Bronchial epithelial cell (primary cell): Measurements from ENCODE around the gene PLCB1. TPM values are rescaled to one million over a fixed set of nuclear protein-coding genes. Genes with fewer than 3 reads are reported as not detected.
"Not testable (repeated sequence)": the region's sequence is repeated elsewhere in the genome, so short reads cannot be mapped to it uniquely, and the experiment has no call there.

Experiments used
- DNase-seq: peaks from one replicate; pipeline ENCODE4 v3.0.0-alpha.2; 2010; ENCODE audit warnings: low read depth
- FAIRE-seq: peaks from 2 replicates; lab custom pipeline; 2011; peaks lifted over from hg19 to GRCh38; lab: Jason Lieb, UNC
- H3K27me3 ChIP-seq: 2 replicates; pipeline ENCODE4 v1.5.1; 2011; ENCODE audit warnings: low read length; ENCODE audit not compliant: control insufficient read depth, insufficient read depth
- H3K36me3 ChIP-seq: 2 replicates; pipeline ENCODE4 v1.5.1; 2011; ENCODE audit warnings: low read length; ENCODE audit not compliant: control insufficient read depth, insufficient read depth
- H3K4me3 ChIP-seq: 2 replicates; pipeline ENCODE4 v1.5.1; 2011; ENCODE audit warnings: mild to moderate bottlenecking, low read depth, low read length, control low read depth
- total RNA-seq: library from RNA; depleted of rRNA; stranded (reverse); fragments of >200 nt; gene quantifications from 2 replicates; pipeline ENCODE4 v1.2.1, GENCODE V29; 2014
- TF ChIP-seq, protein P1 (sequence below): IDR thresholded peaks from 2 replicates; pipeline ENCODE4 v1.5.1; 2011; ENCODE audit warnings: mild to moderate bottlenecking, moderate library complexity, low read length, control low read depth, inconsistent platforms; ENCODE audit not compliant: insufficient read depth, severe bottlenecking

PLCB1 gene
- total RNA-seq, 1 donor from 2014 or later: 1.1 TPM

DNA sequence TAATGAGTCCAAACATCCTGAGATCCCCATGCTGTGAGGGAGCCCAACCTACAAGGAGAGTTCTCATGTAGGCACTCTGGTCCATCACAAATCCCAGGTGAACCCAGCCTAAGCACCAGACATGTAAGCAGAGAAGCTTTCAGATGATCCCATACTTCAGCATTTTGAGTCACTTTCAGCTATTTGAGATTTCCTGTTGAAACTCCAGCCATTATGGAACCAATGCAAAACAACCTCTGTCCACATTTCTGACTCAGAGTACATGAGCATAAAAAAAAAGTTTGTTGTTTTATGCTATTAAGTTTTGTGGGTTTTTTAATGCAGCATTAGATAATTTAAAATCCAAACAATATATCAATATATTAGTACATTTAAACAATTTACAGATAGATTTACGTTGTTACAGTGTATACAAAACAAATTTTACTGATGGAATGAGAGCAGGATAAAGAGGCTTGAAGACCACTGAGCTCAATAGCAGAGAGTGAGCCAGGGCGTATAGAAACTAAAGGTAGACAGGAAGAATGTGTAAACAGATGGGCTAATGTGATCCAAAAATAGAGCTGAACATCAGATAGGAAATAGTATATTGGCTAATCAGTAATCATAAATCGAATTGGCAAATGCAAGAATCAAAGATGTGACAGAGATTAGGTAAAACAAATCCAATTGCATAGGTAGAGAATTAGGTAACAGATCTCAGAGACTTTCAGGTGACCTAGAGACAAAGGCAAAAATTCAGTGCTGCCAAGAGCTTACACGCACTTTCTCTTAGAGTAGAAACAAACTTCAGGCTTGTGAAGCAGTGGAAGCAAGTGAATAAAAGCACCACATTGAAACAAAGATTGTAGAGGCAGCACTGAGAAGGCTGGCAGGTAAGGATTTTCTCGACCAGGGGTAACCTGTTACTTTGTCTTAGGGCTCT, 36.2 kb upstream of the PLCB1 start:
- no peak for FAIRE-seq

DNA sequence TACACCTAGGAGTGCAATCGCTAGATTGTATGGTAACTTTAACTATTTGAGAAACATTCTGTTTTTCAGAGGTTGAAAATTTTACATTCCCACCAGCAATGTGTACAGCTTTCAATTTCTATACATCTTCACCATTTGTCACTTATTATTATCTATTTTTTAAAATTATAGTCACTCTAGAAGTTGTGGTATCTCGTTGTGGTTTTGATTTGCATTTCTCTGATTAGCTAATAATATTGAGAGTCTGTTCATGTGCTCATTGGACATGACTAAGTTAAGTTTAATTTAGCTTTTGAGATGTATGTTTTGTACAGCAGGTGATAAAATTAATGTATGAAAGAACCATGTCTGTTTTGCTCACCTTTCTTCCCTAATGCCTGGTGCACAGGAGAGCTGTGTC, 34.8 kb upstream of the PLCB1 start:
- H3K27me3 ChIP-seq: no peaks in the 10 kb centered on the region
- FAIRE-seq (no peak), DNase-seq (no peak)
- H3K36me3 ChIP-seq: no peaks in the 10 kb centered on the region
- TF ChIP-seq, protein P1, sequence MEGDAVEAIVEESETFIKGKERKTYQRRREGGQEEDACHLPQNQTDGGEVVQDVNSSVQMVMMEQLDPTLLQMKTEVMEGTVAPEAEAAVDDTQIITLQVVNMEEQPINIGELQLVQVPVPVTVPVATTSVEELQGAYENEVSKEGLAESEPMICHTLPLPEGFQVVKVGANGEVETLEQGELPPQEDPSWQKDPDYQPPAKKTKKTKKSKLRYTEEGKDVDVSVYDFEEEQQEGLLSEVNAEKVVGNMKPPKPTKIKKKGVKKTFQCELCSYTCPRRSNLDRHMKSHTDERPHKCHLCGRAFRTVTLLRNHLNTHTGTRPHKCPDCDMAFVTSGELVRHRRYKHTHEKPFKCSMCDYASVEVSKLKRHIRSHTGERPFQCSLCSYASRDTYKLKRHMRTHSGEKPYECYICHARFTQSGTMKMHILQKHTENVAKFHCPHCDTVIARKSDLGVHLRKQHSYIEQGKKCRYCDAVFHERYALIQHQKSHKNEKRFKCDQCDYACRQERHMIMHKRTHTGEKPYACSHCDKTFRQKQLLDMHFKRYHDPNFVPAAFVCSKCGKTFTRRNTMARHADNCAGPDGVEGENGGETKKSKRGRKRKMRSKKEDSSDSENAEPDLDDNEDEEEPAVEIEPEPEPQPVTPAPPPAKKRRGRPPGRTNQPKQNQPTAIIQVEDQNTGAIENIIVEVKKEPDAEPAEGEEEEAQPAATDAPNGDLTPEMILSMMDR: no peak
- H3K4me3 ChIP-seq: no peak overlapping the region

More for the DNA sequence above, 36.2 kb upstream of the PLCB1 start:
- no peaks in the 10 kb centered on the region for H3K36me3 ChIP-seq
- no peaks in the 10 kb centered on the region for H3K27me3 ChIP-seq
- TF ChIP-seq, protein P1: no peak
- DNase-seq: peak; percentile 25
- no peak overlapping the region for H3K4me3 ChIP-seq

DNA sequence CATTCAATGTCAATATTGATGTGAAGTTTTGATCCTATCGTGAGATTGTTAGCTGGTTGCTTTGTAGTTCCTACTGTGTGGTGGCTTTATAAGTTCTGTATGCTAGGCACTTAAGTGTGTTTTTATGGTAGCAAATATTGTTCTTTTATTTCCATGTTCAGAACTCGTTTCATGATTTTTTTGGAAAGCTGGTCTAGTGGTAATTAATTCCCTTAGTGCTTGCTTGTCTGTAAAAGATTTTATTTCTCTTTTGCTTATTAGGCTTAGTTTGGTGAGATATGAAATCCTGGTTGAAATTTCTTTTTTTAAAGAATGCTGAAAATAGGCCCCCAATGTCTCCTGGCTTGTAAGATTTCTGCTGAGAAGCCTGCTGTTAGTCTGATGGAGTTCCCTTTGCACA, 27.8 kb upstream of the PLCB1 start:
- no peak for FAIRE-seq
- TF ChIP-seq, protein P1: no peak
- Histone ChIP-seq H3K27me3 (no peaks in the 10 kb centered on the region), H3K4me3 (no peak overlapping the region), H3K36me3 (no peaks in the 10 kb centered on the region)
- no peak for DNase-seq

DNA sequence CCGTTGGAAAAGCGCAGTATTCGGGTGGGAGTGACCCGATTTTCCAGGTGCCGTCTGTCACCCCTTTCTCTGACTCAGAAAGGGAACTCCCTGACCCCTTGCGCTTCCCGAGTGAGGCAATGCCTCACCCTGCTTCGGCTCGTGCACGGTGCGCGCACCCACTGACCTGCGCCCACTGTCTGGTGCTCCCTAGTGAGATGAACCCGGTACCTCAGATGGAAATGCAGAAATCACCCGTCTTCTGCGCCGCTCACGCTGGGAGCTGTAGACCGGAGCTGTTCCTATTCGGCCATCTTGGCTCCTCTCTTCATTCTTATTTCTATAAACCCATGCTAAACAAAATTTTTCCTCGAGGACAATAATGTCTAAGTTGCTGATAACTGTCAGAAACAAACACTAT, 17.5 kb upstream of the PLCB1 start:
- not testable (repeated sequence) for H3K27me3 ChIP-seq, DNase-seq, FAIRE-seq, H3K36me3 ChIP-seq, H3K4me3 ChIP-seq

DNA sequence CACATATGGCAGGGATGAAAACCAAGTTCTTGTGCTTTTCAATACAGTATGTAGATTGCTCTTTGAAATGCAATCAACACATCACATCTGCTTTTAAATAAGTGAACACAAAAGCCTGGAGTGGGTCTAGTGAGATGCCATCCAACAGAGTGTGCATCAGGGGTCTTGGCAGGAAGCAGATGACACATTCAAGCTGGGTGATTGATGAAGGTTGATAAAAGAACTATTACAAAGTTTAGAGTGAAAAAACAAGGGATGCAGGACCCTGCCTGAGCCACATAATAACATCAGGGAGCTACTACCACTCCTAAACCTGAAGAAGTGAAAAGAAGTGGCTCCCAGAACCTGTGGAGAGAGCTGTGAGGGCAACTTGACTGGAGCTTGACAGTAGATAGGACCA, 16.6 kb upstream of the PLCB1 start:
- Histone ChIP-seq H3K4me3 (no peak overlapping the region), H3K36me3 (no peaks in the 10 kb centered on the region), H3K27me3 (no peaks in the 10 kb centered on the region)
- no peak for FAIRE-seq
- no peak for DNase-seq
- TF ChIP-seq, protein P1: no peak

DNA sequence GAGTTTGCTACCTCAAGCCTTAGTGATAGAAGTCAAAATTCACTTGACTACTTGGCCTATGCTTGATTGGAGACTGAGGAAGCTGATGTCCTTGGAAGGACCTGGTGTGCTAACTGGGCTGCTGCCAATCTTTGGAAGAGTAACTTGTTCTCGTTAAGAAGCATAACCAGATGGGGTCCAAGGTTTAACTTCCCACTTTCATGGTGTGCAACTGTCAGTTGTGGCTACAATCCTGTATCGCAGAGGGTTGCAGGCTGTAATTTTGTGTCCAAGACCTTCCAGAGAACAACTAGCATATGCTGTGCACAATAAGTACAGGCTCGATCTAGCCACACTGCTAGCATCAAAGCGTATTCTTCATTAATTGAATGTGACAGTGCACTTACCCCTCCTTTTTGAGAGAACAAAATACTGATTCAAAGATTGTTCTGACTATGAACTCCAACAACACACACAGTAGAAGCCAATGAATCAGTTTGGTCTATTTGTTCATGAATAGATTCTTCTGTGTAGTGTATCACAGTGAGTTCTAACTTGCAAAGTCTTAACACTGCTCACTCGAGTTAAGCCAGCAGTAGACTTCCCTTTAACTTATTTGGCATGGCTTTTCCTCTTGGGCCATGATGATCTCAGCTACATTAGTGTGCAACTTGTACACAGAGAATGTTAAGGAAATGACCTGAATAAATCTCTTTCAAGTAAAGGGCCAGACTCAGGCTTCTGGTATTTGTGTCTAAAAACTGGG, 15.8 kb upstream of the PLCB1 start:
- DNase-seq: peak; percentile 29
- Histone ChIP-seq H3K4me3 (no peak overlapping the region), H3K27me3 (no peaks in the 10 kb centered on the region), H3K36me3 (no peaks in the 10 kb centered on the region)
- peak; percentile 93 for FAIRE-seq
- TF ChIP-seq, protein P1: no peak
